ELR (cell line): ENCODE results near the gene PDCD4.

Experiments used
- DNase-seq: peaks from one replicate; pipeline ENCODE4 v3.0.0-alpha.2; 2015; ENCODE audit warnings: low read depth

PDCD4 gene

GRCh38 chr10:110919971-110920881 lies 48.5 kb downstream of the PDCD4 start:
- peak; percentile 58 for DNase-seq

- DNase-seq: peak; percentile 8
Observed at GRCh38 chr10:110923856-110924493, 52.2 kb downstream of the PDCD4 start.

GRCh38 chr10:110927461-110927860 lies 55.7 kb downstream of the PDCD4 start:
- no peak for DNase-seq

- no peak for DNase-seq
Observed at GRCh38 chr10:110931769-110932381, 60.1 kb downstream of the PDCD4 start.

GRCh38 chr10:110932505-110933180 lies 60.9 kb downstream of the PDCD4 start:
- no peak for DNase-seq

- DNase-seq: no peak
Observed at GRCh38 chr10:110936757-110937156, 65.0 kb downstream of the PDCD4 start.

GRCh38 chr10:110939419-110939818 lies 67.7 kb downstream of the PDCD4 start:
- no peak for DNase-seq

- peak; percentile 14 for DNase-seq
Observed at GRCh38 chr10:110944792-110945396, 73.2 kb downstream of the PDCD4 start.

GRCh38 chr10:110946496-110946895 lies 74.8 kb downstream of the PDCD4 start:
- DNase-seq: peak; percentile 19

- DNase-seq: peak; percentile 58
Observed at GRCh38 chr10:110947061-110947595, 75.4 kb downstream of the PDCD4 start.
